ENCODE measurements around the gene PHACTR1. TPM values are rescaled to one million over a fixed set of nuclear protein-coding genes. Genes with fewer than 3 reads are reported as not detected.

The PHACTR1 gene
- total RNA-seq, 1 experiment from 2014 or later, result 11.0 TPM

- peak; percentile 58 for DNase-seq (ENCODE audit: low read depth)
Observed at GRCh38 chr6:12749531-12750379, 33.2 kb downstream of the PHACTR1 start.

DNA sequence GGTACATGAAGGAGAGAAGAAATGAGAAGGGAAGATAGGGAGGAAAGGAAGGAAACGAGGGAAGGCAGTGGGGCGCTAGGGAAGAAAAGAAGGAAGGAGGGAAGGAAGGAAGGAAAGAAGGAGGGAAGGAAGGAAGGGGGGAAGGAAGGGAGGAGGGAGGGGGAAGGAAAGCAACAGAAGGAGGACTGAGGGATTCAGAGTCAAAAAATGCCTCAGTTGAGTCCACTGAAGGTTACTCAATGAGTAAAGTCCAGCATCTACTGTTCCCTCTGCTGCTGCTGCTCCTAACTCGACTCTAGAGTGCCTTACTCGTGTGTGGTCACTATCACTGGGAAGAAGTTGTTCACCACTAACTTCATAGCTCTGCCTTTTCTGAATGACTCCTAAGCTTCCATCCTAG, 33.8 kb downstream of the PHACTR1 start:
- no peak for DNase-seq (ENCODE audit: low read depth)

GRCh38 chr6:12751694-12752325, 35.2 kb downstream of the PHACTR1 start:
- DNase-seq (ENCODE audit: low read depth), result peak; percentile 64

DNA sequence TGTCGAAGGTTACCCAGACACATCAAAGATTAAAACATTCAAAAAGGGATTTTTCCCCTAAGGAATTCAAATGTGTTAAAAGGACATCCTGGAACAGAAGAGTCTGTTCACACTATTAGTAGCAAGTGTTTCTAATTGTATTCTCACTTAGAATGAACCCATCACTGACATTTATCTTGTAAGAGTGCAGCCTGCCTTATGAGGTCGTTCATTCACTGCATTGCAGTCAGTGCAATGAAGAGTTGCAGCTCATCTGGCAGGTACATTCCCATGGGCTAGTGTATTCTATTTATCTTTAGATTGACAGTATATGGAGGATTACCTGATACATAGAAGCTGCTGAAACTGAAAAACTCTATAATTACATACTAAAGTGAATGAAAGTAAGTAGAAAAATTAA, 36.5 kb downstream of the PHACTR1 start:
- no peak for DNase-seq (ENCODE audit: low read depth)

GRCh38 chr6:12760226-12760625, 43.7 kb downstream of the PHACTR1 start:
- DNase-seq (ENCODE audit: low read depth), result no peak

- peak; percentile 56 for DNase-seq (ENCODE audit: low read depth)
Observed at GRCh38 chr6:12760911-12761310, 44.3 kb downstream of the PHACTR1 start.

- DNase-seq (ENCODE audit: low read depth), result peak; percentile 98
Observed at GRCh38 chr6:12761376-12762115, 45.0 kb downstream of the PHACTR1 start.

DNA sequence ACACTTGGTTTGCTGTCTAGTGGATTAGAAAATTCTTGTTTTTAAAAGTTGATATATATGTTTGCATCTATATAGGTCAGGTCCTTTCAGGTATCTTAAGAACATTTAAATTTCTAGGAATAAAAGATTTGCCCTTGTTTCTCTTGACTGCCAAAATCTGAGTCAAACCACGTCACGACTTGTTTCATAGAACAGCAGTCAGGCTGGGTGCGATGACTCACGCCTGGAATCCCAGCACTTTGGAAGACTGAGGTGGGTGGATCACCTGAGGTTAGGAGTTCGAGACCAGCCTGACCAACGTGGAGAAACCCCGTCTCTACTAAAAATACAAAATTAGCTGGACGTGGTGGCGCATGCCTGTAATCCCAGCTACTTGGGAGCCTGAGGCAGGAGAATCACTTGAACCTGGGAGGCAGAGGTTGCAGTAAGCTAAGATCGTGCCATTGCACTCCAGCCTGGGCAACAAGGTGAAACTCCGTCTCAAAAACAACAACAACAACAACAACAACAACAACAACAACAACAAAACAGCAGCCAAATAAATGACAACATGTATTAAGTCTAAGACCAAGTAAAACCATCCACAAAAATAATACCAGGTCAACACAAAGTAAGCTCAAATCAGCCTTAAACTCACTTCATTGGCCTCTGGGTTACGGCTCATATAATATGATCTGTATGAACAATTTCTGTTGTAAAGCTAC, 46.3 kb downstream of the PHACTR1 start:
- peak; percentile 84 for DNase-seq (ENCODE audit: low read depth)

DNA sequence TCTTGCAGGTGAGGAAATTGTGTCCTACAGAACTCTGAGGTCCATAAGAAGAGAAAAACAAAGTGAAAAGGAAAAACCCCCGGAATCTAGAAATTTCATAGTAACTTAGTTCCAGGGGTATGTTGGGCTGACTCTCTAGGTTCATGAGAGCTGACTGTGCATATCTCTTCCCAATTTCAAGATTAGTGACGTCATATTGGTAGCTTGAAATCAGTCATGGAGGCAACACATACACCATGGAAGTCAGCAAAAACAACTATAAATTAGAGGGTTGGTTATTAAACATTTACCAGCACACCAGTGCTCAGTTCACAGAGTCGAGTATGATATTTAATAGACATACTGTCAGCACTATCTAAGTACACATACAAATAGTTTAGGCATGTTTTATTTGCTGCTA, 49.8 kb downstream of the PHACTR1 start:
- DNase-seq (ENCODE audit: low read depth), result no peak

DNA sequence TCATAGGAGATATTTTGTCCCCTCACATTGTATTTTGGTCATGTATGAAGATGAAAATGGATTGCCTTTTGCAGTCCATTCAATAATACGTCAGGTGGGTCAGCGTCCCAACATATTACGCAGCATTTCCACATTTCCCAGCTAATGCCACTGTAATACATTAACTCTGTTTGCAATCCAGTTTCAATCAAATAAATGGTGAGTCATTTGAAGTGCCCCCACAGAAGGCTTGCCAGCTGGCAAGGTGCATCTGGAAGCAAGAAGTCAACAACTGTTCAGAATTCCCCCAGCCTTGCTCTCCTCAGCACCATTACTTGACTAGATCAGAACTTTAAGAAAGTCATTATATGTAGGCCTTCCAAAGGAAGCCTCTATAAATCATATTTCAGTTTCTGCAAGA, 50.4 kb downstream of the PHACTR1 start:
- peak; percentile 21 for DNase-seq (ENCODE audit: low read depth)

DNA sequence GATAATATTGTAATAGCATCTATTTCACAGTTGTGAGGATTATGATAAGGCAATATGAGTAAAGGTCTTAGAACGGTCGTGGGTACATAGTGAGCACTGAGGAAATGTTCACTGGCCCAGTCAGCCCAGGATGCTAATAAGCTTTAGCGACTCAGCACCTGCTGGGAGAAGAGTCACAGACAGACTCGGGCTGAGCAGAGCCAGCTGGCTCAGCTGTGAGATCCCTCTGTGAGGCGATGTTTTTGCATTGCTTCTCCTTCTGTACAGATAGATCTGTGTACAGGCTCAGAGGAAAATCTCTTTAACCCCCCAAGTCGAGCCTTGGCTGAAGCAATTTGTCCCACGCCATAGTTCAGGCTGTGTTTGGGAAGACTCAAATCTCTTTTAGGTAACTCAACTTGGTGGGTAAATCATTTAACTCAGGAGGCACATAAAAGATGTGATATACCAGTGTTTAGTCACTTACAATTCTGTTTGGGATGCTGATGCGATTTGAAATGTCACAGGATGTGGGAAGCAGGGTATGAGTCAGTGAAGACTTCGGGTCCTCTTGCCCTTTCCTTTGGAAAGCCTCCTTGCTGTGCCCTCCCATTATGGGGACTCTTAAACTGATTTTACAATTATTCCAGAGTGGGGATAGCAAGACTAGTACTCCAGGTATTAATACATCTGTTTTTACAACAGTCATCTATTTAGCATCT, 53.1 kb downstream of the PHACTR1 start:
- peak; percentile 71 for DNase-seq (ENCODE audit: low read depth)

- DNase-seq (ENCODE audit: low read depth), result no peak
Observed at GRCh38 chr6:12772416-12772815, 55.8 kb downstream of the PHACTR1 start.

GRCh38 chr6:12776291-12776690, 59.7 kb downstream of the PHACTR1 start:
- peak; percentile 59 for DNase-seq (ENCODE audit: low read depth)

DNA sequence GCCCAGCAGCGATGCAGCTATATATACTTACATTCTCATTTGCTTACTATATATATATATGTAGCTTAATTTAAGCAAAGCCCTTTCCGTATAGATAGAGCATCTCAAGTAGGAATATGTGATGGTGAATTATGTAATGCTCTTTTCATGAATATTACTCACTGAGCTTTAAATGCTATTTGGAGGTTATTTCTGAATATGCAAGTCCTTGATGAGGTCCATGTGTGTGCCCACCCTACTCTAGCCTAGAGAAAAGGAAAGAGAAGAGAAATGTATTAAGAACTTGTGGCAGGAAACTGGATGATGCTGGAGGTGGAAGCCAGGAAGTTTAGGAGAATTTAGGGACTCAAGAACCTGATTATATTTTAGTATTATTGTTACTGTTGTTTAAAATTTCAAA, 63.2 kb downstream of the PHACTR1 start:
- DNase-seq (ENCODE audit: low read depth), result no peak

DNA sequence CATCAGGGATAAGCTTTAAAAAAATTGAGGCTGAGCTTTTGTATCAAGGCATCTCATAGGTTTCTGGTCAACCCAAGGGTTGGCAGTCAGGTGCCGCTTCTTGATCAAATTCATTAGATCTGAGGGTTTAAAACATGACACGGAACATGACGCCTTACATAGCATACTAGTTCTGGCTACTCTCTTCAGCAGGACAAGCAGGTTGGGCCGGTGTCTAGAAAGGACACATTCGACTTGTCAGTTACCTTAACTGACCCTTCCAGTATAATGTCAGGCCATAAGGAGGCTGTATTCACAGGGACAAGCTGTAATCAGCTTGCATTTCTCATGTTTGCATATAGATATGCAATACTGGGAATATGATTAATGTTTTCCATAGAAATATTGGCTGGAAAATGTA, 65.6 kb downstream of the PHACTR1 start:
- no peak for DNase-seq (ENCODE audit: low read depth)

DNA sequence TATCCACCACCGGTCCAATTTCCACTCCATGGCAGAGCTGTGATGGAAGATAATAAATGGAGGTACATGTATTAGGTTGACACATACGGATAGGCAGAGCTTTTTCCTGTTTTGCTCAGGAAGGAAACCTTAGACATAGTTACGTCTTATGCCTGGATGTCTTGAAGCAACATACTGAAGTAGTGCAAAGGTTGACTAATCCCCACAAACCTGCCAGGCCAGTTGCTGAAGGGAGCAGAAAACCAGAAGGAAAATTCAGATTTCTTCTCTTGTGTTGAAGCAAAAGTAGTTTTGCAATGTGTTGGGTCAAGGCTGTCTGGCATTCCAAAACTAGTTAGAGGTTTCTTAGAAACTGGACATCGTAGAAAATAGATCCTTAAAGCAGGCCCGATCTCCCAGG, 68.7 kb downstream of the PHACTR1 start:
- no peak for DNase-seq (ENCODE audit: low read depth)

DNA sequence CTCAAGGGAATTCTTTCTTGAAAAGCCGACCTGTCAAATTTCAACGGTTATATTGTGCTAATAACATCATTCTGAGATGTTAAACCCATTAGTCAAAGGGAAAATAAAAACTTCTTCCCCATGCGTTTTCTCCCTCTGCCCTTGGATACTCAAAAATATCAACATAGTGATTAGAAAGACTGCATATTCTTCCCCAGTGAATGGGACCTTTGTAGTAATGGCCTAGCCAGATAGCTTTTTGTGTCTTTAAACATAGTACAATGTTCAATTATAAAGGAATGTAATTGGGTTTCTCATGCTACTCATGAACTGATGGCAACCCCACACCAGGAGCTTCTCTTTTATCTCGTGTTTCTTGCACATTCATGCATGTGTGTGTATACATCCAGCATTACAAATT, 69.4 kb downstream of the PHACTR1 start:
- DNase-seq (ENCODE audit: low read depth), result no peak

DNA sequence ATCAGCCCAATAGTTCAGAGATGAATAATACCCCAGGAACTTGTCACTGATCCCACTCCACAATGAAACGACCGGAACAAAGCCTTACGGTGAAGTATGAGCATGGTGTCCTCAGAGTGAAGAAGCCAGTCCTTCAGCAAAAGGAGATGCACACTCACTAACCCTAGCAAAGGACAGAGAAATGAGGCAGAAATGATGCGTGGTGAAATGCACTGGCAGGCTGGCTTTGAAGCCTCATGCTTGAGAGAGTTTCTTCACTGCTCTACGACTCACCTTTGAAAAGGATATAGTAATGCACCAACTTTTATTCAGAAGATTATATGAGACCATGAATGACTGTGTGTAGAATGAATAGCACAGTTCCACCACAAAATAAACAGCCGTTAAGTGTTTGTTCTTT, 74.8 kb downstream of the PHACTR1 start:
- DNase-seq (ENCODE audit: low read depth), result peak; percentile 67

- no peak for DNase-seq (ENCODE audit: low read depth)
Observed at GRCh38 chr6:12798326-12798725, 81.8 kb downstream of the PHACTR1 start.

GRCh38 chr6:12800120-12800519, 83.6 kb downstream of the PHACTR1 start:
- DNase-seq (ENCODE audit: low read depth), result no peak

- DNase-seq (ENCODE audit: low read depth), result peak; percentile 54
Observed at GRCh38 chr6:12801141-12801540, 84.6 kb downstream of the PHACTR1 start.

Data from LHCN-M2 (cell line).